Measurements from ENCODE around the gene ZAR1. TPM values are rescaled to one million over a fixed set of nuclear protein-coding genes. Genes with fewer than 3 reads are reported as not detected.

ZAR1 gene
- total and polyA plus RNA-seq, 10 of the 15 experiments (the other 5 are each of a cell fraction or from before 2014, with no cell fraction given), result not detected

GRCh38 chr4:48475770-48476169 is 14.3 kb upstream of the ZAR1 start (continued):
- TF ChIP-seq ZBTB11 (CRISPR knock-in tag; IDR thresholded peaks at IDR 0.05), result no peak
- TF ChIP-seq POLR2AphosphoS5 (IDR thresholded peaks at IDR 0.05; ENCODE audit: low read length), result no peak
- no peak for TF ChIP-seq YBX1 (IDR thresholded peaks at IDR 0.05)

GRCh38 chr4:48478273-48478672 is 11.8 kb upstream of the ZAR1 start:
- 50% methylated on average over 2 of the region's 2 CpGs for WGBS (ENCODE audit: insufficient coverage, insufficient replicate concordance, low lambda C conversion rate, missing lambda C conversion rate)
- TF ChIP-seq SKIL (IDR thresholded peaks at IDR 0.05; ENCODE audit: low read depth, poor library complexity, severe bottlenecking) (no peak), SIN3A (IDR thresholded peaks at IDR 0.05; ENCODE audit: low read depth, low read length) (no peak), SMAD5 (IDR thresholded peaks at IDR 0.05; ENCODE audit: low read depth) (no peak), PKNOX1 (IDR thresholded peaks at IDR 0.05) (no peak), HDGF (IDR thresholded peaks at IDR 0.05) (no peak), SPI1 (IDR thresholded peaks at IDR 0.05; ENCODE audit: borderline replicate concordance, insufficient read depth, low read depth, low read length) (no peak)
- peaks cover 2 to 11% of the 10 kb centered on the region in 2 experiments for H3K27me3 ChIP-seq (replicated peaks in 1 of 2; ENCODE audit: control insufficient read depth in 2 of 2, insufficient read depth in 2 of 2, low read length in 1 of 2)
- ChIA-PET CTCF (no interaction called here), SMC1A (ENCODE audit: uncharacterized antibody, unreplicated experiment) (no interaction called here), POLR2A (no interaction called here), RAD21 (ENCODE audit: unreplicated experiment) (no interaction called here)
- intact Hi-C loops (cut with micrococcal nuclease; ENCODE audit: unreplicated experiment), result no loop called here
- no peak for FAIRE-seq
- DNase-seq (ENCODE audit: low read depth, low spot score), result no peak
- no peak overlapping the region for H3K27ac ChIP-seq (ENCODE audit: control insufficient read depth, insufficient read depth)
- H3K36me3 ChIP-seq (ENCODE audit: control insufficient read depth in 2 of 2, insufficient read depth in 2 of 2, low read length in 1 of 2), result no peaks in the 10 kb centered on the region
- no peaks in the 10 kb centered on the region for H3K79me2 ChIP-seq (ENCODE audit: control insufficient read depth, insufficient read depth, low read length)
- no peak overlapping the region for H3K9ac ChIP-seq (ENCODE audit: control insufficient read depth, insufficient read depth, low read length)
- H3K4me3 ChIP-seq, result no peak overlapping the region
- in situ Hi-C loops (cut with MboI), result no loop called here
- no peak overlapping the region for H3K4me2 ChIP-seq (ENCODE audit: control insufficient read depth, insufficient read depth)
- H4K20me1 ChIP-seq (ENCODE audit: control insufficient read depth, insufficient read depth), result no peaks in the 10 kb centered on the region
- H2AFZ ChIP-seq (ENCODE audit: control insufficient read depth, low read depth, low read length), result no peak overlapping the region
- ATAC-seq, result no peak
- H3K4me1 ChIP-seq (ENCODE audit: control insufficient read depth, insufficient read depth, low read length), result no peaks in the 10 kb centered on the region
- H3K9me3 ChIP-seq (replicated peaks; ENCODE audit: control insufficient read depth, insufficient read depth, low read length), result no peaks in the 10 kb centered on the region; the same call in 2 of the 3 replicates
- BruUV-seq (replicated peaks), result no TSS peak
